ENCODE data around the gene ABCC8. TPM values are rescaled to one million over a fixed set of nuclear protein-coding genes. Genes with fewer than 3 reads are reported as not detected.

The ABCC8 gene
- total and polyA plus RNA-seq, 12 donors, result 0.39 to 216 (median 4.0) TPM; not detected in 1

- no peaks in the 10 kb centered on the region for H3K4me1 ChIP-seq (replicated peaks in 1 of 2)
- no peaks in the 10 kb centered on the region for H3K27me3 ChIP-seq
- TF ChIP-seq, protein P1, sequence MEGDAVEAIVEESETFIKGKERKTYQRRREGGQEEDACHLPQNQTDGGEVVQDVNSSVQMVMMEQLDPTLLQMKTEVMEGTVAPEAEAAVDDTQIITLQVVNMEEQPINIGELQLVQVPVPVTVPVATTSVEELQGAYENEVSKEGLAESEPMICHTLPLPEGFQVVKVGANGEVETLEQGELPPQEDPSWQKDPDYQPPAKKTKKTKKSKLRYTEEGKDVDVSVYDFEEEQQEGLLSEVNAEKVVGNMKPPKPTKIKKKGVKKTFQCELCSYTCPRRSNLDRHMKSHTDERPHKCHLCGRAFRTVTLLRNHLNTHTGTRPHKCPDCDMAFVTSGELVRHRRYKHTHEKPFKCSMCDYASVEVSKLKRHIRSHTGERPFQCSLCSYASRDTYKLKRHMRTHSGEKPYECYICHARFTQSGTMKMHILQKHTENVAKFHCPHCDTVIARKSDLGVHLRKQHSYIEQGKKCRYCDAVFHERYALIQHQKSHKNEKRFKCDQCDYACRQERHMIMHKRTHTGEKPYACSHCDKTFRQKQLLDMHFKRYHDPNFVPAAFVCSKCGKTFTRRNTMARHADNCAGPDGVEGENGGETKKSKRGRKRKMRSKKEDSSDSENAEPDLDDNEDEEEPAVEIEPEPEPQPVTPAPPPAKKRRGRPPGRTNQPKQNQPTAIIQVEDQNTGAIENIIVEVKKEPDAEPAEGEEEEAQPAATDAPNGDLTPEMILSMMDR (IDR thresholded peaks at IDR 0.05), result no peak
- TF ChIP-seq POLR2A (IDR thresholded peaks at IDR 0.05), result no peak
- H3K4me3 ChIP-seq, result no peak overlapping the region
- no peak overlapping the region for H3K27ac ChIP-seq
- 60 to 73% (median 68%) methylated on average over 1 to 8 of the region's 8 CpGs for WGBS, 4 donors
- intact Hi-C loops (cut with DNase I), result no loop called here
- DNase-seq, result no peak
- H3K36me3 ChIP-seq (replicated peaks in 1 of 2), result no peaks in the 10 kb centered on the region
- H3K9me3 ChIP-seq (replicated peaks in 1 of 3), result no peaks in the 10 kb centered on the region
Observed at GRCh38 chr11:17414317-17414737, 62.3 kb downstream of the ABCC8 start.

DNA sequence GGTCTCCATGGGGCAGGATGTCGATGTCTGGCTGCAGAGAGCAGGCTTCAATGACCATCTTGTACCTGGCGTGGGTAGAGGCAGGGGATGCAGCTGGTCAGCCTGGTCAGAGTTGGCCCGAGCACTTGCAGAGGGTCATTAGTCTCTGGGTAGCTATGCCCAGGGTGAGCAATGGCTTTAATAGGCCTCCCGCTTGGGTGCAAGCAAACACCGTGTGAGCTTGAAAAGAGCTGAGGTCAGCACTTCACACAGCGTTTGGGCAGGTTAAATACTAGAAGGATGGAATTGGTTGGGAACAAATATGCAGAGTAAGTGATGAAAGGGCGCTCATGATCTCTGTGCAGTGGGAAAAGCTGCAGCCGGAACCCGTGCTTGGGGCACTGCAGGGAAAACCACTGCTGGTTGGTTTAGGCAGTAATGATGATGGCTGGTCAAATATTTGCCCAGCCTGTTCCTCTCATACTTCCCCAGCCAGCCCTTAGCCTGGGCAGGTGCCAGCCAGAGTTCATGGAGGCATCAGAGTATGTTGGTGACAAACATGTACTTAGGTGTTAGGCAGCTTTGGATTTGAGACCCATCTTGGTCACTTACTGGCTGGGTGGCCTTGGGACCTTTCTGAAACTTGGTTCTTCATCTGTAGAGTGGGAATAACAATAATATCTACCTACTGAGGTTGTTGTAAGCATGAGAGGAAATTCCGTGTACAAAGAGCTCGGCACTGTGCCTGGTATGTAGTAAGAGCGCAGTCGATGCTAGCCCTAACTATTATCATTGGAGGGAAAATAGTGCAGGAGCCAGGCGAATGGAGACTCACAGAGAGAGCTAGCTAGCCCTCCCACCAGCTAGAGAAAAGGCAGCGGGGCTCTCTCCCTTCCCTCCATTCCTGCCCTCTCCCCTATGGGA lies 63.0 kb downstream of the ABCC8 start:
- WGBS, 4 donors, result 79 to 83% (median 81%) methylated on average over 13 to 15 of the region's 15 CpGs
- no peaks in the 10 kb centered on the region for H3K4me1 ChIP-seq (replicated peaks in 1 of 2)
- H3K36me3 ChIP-seq (replicated peaks in 1 of 2), result no peaks in the 10 kb centered on the region
- intact Hi-C loops (cut with DNase I), result no loop called here
- H3K27ac ChIP-seq, result no peak overlapping the region
- no peak for DNase-seq
- H3K27me3 ChIP-seq, result no peaks in the 10 kb centered on the region
- no peak overlapping the region for H3K4me3 ChIP-seq
- H3K9me3 ChIP-seq (replicated peaks in 1 of 3), result no peaks in the 10 kb centered on the region
- no peak for TF ChIP-seq POLR2A (IDR thresholded peaks at IDR 0.05)
- TF ChIP-seq, protein P1 (IDR thresholded peaks at IDR 0.05), result no peak

GRCh38 chr11:17412488-17413180 lies 64.0 kb downstream of the ABCC8 start:
- WGBS, 4 donors, result 74 to 84% (median 80%) methylated on average over 9 of the region's 9 CpGs
- Histone ChIP-seq H3K27me3 (no peaks in the 10 kb centered on the region), H3K4me1 (replicated peaks in 1 of 2) (no peaks in the 10 kb centered on the region), H3K27ac (no peak overlapping the region), H3K4me3 (no peak overlapping the region), H3K9me3 (replicated peaks in 1 of 3) (no peaks in the 10 kb centered on the region), H3K36me3 (replicated peaks in 1 of 2) (no peaks in the 10 kb centered on the region)
- intact Hi-C loops (cut with DNase I), result no loop called here
- no peak for DNase-seq
- TF ChIP-seq POLR2A (IDR thresholded peaks at IDR 0.05), result no peak
- TF ChIP-seq, protein P1 (IDR thresholded peaks at IDR 0.05), result no peak

DNA sequence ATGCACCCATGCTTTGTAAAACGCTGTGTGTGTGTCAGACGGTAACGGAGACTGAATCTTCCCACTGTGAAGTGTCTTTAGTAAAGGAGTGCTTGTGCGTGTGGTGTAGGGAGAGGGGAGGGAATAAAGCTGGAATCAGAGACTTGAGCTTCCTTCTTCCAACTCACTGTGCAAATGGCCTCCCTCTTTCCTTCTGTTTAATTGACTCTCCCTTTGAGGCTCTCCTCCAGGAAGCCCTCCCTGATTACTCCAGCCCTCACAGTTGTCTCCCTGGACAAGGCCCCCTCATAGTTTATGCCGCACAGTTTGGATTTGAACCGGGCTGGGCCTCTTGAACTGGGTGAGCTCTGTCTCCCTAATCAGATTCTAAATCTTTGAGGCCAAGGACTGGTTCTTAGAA lies 65.2 kb downstream of the ABCC8 start:
- Histone ChIP-seq H3K9me3 (replicated peaks in 1 of 3) (no peaks in the 10 kb centered on the region), H3K27me3 (no peaks in the 10 kb centered on the region), H3K27ac (peak overlapping the region in 1 of 5 donors; percentile 69), H3K4me1 (replicated peaks in 1 of 2) (peaks cover 0 to 4% of the 10 kb centered on the region in 2 donors), H3K36me3 (replicated peaks in 1 of 2) (no peaks in the 10 kb centered on the region), H3K4me3 (no peak overlapping the region)
- DNase-seq, result no peak
- 79 to 82% (median 80%) methylated on average over 6 of the region's 6 CpGs for WGBS, 4 donors
- intact Hi-C loops (cut with DNase I), result no loop called here
- TF ChIP-seq, protein P1 (IDR thresholded peaks at IDR 0.05), result no peak
- no peak for TF ChIP-seq POLR2A (IDR thresholded peaks at IDR 0.05)
